Pancreas (tissue), 10 donors: ENCODE results near the gene TFDP2. TPM values are rescaled to one million over a fixed set of nuclear protein-coding genes. Genes with fewer than 3 reads are reported as not detected.
A peak's percentile ranks its signal among the peaks of the same experiment; 100 is the strongest.

ENCODE experiments used
- ATAC-seq, 4 donors: fragments of 200-7000 bp; cut with Tn5 transposase; one replicate each; pipeline versions ENCODE4 v1.8.0 to v1.9.1; 2020; ENCODE audit warnings: mild to moderate bottlenecking in 4 of 4, moderate library complexity in 4 of 4
- DNase-seq, 6 donors: peaks; one replicate each; pipeline ENCODE4 v3.0.0-alpha.2; 2020
- FAIRE-seq: peaks from 2 replicates; lab custom pipeline; 2012; peaks lifted over from hg19 to GRCh38; lab: Jason Lieb, UNC
- H3K27ac ChIP-seq, 4 donors: fragments of 200-600 bp; sonication (generic); 1 replicate in 3 of 4; 2 replicates in 1 of 4; pipeline versions ENCODE4 v1.5.0 to v1.8.0; 2020
- H3K27me3 ChIP-seq, 4 donors: fragments of 200-600 bp; one replicate each; pipeline ENCODE4 v1.8.0; 2021
- H3K36me3 ChIP-seq, 3 donors: fragments of 200-600 bp; sonication (generic) in 1 of 3; one replicate each; pipeline versions ENCODE4 v1.5.0 to v1.8.0; 2020 to 2021
- H3K4me1 ChIP-seq, 3 donors: fragments of 200-600 bp; one replicate each; pipeline ENCODE4 v1.8.0; 2021
- H3K4me3 ChIP-seq, 4 donors: fragments of 200-600 bp; sonication (generic) in 2 of 4; one replicate each; pipeline versions ENCODE4 v1.5.0 to v1.8.0; 2020 to 2021
- H3K9me3 ChIP-seq, 4 donors: fragments of 200-600 bp; one replicate each; pipeline ENCODE4 v1.8.0; 2021
- CTCF ChIP-seq, 4 donors: fragments of 200-600 bp; sonication (generic) in 3 of 4; IDR thresholded peaks; one replicate each; pipeline versions ENCODE4 v1.5.0 to v1.8.0; 2021; ENCODE audit warnings: antibody characterized with exemption in 4 of 4
- WGBS, 2 donors: extraction: QIAGEN DNeasy Blood & Tissue Kit; methylation state at CpG; one replicate each; pipeline ENCODE4 v1.1.7; 2013; 5-methylcytosine and 5-hydroxymethylcytosine counted together
- intact Hi-C, 3 donors: fragments of 100-400 bp; cut with DNase I; formaldehyde crosslinking; loops; one replicate each; pipeline versions ENCODE4 v1.11.1 to v1.14.2; 2022
- polyA plus RNA-seq, 2 donors: library from polyadenylated mRNA; stranded (reverse); fragments of 200-250 nt; gene quantifications; one replicate each; pipeline ENCODE4 v1.2.3, GENCODE V29; 2013
- total RNA-seq, 6 donors: library from RNA; stranded (reverse); fragmentation: NEBNext Ultra II Directional in 4 of 6; extraction: Animal tissue kit (Norgen Biotek cat#: 25700) in 4 of 6; gene quantifications; one replicate each; pipeline versions ENCODE4 v1.2.1 to v1.2.4, GENCODE V29; 2021 to 2023
- donor health status: healthy with polysubstance abuse.
- donor health status: DM: no; HTN: no; CAD: no; lungs with moderate emphysema.
- donor health status: DM: no; HTN: no; CAD: no.
- donor health status: control.
- donor health status: control.
- donor health status: Bipolar disorder and iron deficiency.
- donor health status: DM: yes; HTN: yes; CAD: no.
- donor health status: DM: no; HTN: no; CAD: no.
- donor health status: DM: no; HTN: no; CAD: no.
- donor health status: DM: yes; HTN: yes; CAD: no.

The TFDP2 gene
- total and polyA plus RNA-seq, 8 donors: 4.6 to 25.7 (median 16.8) TPM

- ATAC-seq: no peak
- no peak for FAIRE-seq
- WGBS, 2 donors: 95 to 100% methylated on average over 2 of the region's 2 CpGs
These were observed 108.3 kb downstream of the TFDP2 start for GRCh38 chr3:142040941-142041491.

GRCh38 chr3:142035308-142035922, 113.9 kb downstream of the TFDP2 start:
- Histone ChIP-seq H3K4me1 (peaks cover 0 to 8% (median 7%) of the 10 kb centered on the region in 3 donors), H3K27ac (no peak overlapping the region), H3K9me3 (no peaks in the 10 kb centered on the region), H3K27me3 (no peaks in the 10 kb centered on the region), H3K36me3 (no peaks in the 10 kb centered on the region), H3K4me3 (no peak overlapping the region)
- no peak for TF ChIP-seq CTCF (IDR thresholded peaks at IDR 0.05)
- intact Hi-C loops: no loop called here
- DNase-seq: no peak
- 93 to 97% methylated on average over 3 of the region's 3 CpGs for WGBS, 2 donors
- no peak for FAIRE-seq
- no peak for ATAC-seq

More at GRCh38 chr3:142040941-142041491, 108.3 kb downstream of the TFDP2 start:
- no peaks in the 10 kb centered on the region for H3K27me3 ChIP-seq
- no peak for TF ChIP-seq CTCF (IDR thresholded peaks at IDR 0.05)
- intact Hi-C loops: no loop called here
- peaks cover 0 to 8% (median 7%) of the 10 kb centered on the region in 3 donors for H3K4me1 ChIP-seq
- H3K27ac ChIP-seq: no peak overlapping the region
- H3K4me3 ChIP-seq: no peak overlapping the region
- H3K9me3 ChIP-seq: no peaks in the 10 kb centered on the region
- DNase-seq: no peak
- no peaks in the 10 kb centered on the region for H3K36me3 ChIP-seq

- Histone ChIP-seq H3K9me3 (no peaks in the 10 kb centered on the region), H3K4me1 (peaks cover 0 to 3% (median under 1%) of the 10 kb centered on the region in 3 donors), H3K4me3 (no peak overlapping the region), H3K27ac (no peak overlapping the region), H3K27me3 (no peaks in the 10 kb centered on the region), H3K36me3 (no peaks in the 10 kb centered on the region)
- 96 to 97% methylated on average over 4 of the region's 4 CpGs for WGBS, 2 donors
- no peak for TF ChIP-seq CTCF (IDR thresholded peaks at IDR 0.05)
- ATAC-seq (no peak), FAIRE-seq (no peak), DNase-seq (no peak)
- intact Hi-C loops: no loop called here
These were observed 116.1 kb downstream of the TFDP2 start for GRCh38 chr3:142033292-142033691.

GRCh38 chr3:142031575-142031974, 117.8 kb downstream of the TFDP2 start:
- H3K27ac ChIP-seq: no peak overlapping the region
- no peaks in the 10 kb centered on the region for H3K27me3 ChIP-seq
- ATAC-seq (no peak), FAIRE-seq (no peak), DNase-seq (no peak)
- no peaks in the 10 kb centered on the region for H3K9me3 ChIP-seq
- intact Hi-C loops: no loop called here
- no peak for TF ChIP-seq CTCF (IDR thresholded peaks at IDR 0.05)
- H3K4me1 ChIP-seq: peaks cover 0 to 11% (median 0%) of the 10 kb centered on the region in 3 donors
- no peaks in the 10 kb centered on the region for H3K36me3 ChIP-seq
- H3K4me3 ChIP-seq: no peak overlapping the region

- Histone ChIP-seq H3K9me3 (no peaks in the 10 kb centered on the region), H3K4me1 (peaks cover 0 to 13% (median 0%) of the 10 kb centered on the region in 3 donors), H3K4me3 (no peak overlapping the region), H3K36me3 (no peaks in the 10 kb centered on the region), H3K27ac (peak overlapping the region in 1 of 4 donors; percentile 6), H3K27me3 (no peaks in the 10 kb centered on the region)
- ATAC-seq: no peak
- no peak for FAIRE-seq
- no peak for DNase-seq
- 65 to 69% methylated on average over 5 of the region's 5 CpGs for WGBS, 2 donors
- intact Hi-C loops: no loop called here
- TF ChIP-seq CTCF (IDR thresholded peaks at IDR 0.05): no peak
These were observed 119.6 kb downstream of the TFDP2 start for GRCh38 chr3:142029791-142030190.
